Mononuclear cell (primary cell): Measurements from ENCODE around the gene PIK3C2B. TPM values are rescaled to one million over a fixed set of nuclear protein-coding genes. Genes with fewer than 3 reads are reported as not detected.

Source experiments
- H3K27me3 ChIP-seq: 2 replicates; pipeline ENCODE4 v1.6.0; 2011; ENCODE audit warnings: low read length, control low read depth; ENCODE audit not compliant: insufficient read depth
- H3K4me1 ChIP-seq: 2 replicates; pipeline ENCODE4 v1.5.1; 2011; ENCODE audit warnings: mild to moderate bottlenecking, low read length, control low read depth; ENCODE audit not compliant: insufficient read depth
- H3K4me3 ChIP-seq: 2 replicates; pipeline ENCODE4 v1.5.1; 2011; ENCODE audit warnings: mild to moderate bottlenecking, low read length, moderate library complexity
- H3K9me3 ChIP-seq: 2 replicates; pipeline ENCODE4 v1.5.1; 2011; ENCODE audit warnings: low read depth, mild to moderate bottlenecking, control low read depth, low read length
- total RNA-seq: library from RNA; depleted of rRNA; stranded (reverse); fragments of >200 nt; gene quantifications from one replicate; pipeline ENCODE4 v1.2.3, GENCODE V29; 2012

The PIK3C2B gene
- total RNA-seq, 1 donor: 18.1 TPM

GRCh38 chr1:204514828-204515227 is 20.2 kb upstream of the PIK3C2B start:
- Histone ChIP-seq H3K4me1 (peaks cover 79% of the 10 kb centered on the region), H3K9me3 (no peaks in the 10 kb centered on the region), H3K27me3 (no peaks in the 10 kb centered on the region), H3K4me3 (no peak overlapping the region)

- Histone ChIP-seq H3K27me3 (no peaks in the 10 kb centered on the region), H3K4me3 (peak overlapping the region; percentile 29), H3K4me1 (peaks cover 69% of the 10 kb centered on the region)
Measured at GRCh38 chr1:204513117-204513716, 18.6 kb upstream of the PIK3C2B start.

GRCh38 chr1:204511366-204511765 is 16.8 kb upstream of the PIK3C2B start:
- Histone ChIP-seq H3K27me3 (no peaks in the 10 kb centered on the region), H3K9me3 (no peaks in the 10 kb centered on the region), H3K4me3 (no peak overlapping the region), H3K4me1 (peaks cover 67% of the 10 kb centered on the region)

More at GRCh38 chr1:204513117-204513716, 18.6 kb upstream of the PIK3C2B start:
- no peaks in the 10 kb centered on the region for H3K9me3 ChIP-seq

GRCh38 chr1:204509186-204509635 is 14.6 kb upstream of the PIK3C2B start:
- H3K4me3 ChIP-seq: no peak overlapping the region
- no peaks in the 10 kb centered on the region for H3K27me3 ChIP-seq
- H3K9me3 ChIP-seq: no peaks in the 10 kb centered on the region
- H3K4me1 ChIP-seq: peaks cover 62% of the 10 kb centered on the region

GRCh38 chr1:204507317-204508105 is 12.9 kb upstream of the PIK3C2B start:
- Histone ChIP-seq H3K4me1 (peaks cover 50% of the 10 kb centered on the region), H3K9me3 (no peaks in the 10 kb centered on the region), H3K4me3 (peak overlapping the region; percentile 47), H3K27me3 (no peaks in the 10 kb centered on the region)

GRCh38 chr1:204506969-204507316 is 12.3 kb upstream of the PIK3C2B start:
- H3K9me3 ChIP-seq: no peaks in the 10 kb centered on the region
- peak overlapping the region; percentile 47 for H3K4me3 ChIP-seq
- H3K27me3 ChIP-seq: no peaks in the 10 kb centered on the region
- peaks cover 45% of the 10 kb centered on the region for H3K4me1 ChIP-seq

GRCh38 chr1:204506201-204506968 is 11.8 kb upstream of the PIK3C2B start:
- H3K4me3 ChIP-seq: peak overlapping the region; percentile 47
- peaks cover 39% of the 10 kb centered on the region for H3K4me1 ChIP-seq
- no peaks in the 10 kb centered on the region for H3K27me3 ChIP-seq
- no peaks in the 10 kb centered on the region for H3K9me3 ChIP-seq

GRCh38 chr1:204505674-204506200 is 11.1 kb upstream of the PIK3C2B start:
- Histone ChIP-seq H3K27me3 (no peaks in the 10 kb centered on the region), H3K4me1 (peaks cover 36% of the 10 kb centered on the region), H3K4me3 (peak overlapping the region; percentile 47), H3K9me3 (no peaks in the 10 kb centered on the region)

- H3K27me3 ChIP-seq: no peaks in the 10 kb centered on the region
- peaks cover 40% of the 10 kb centered on the region for H3K4me1 ChIP-seq
- H3K9me3 ChIP-seq: no peaks in the 10 kb centered on the region
- H3K4me3 ChIP-seq: no peak overlapping the region
Measured at GRCh38 chr1:204503913-204504519, 9.4 kb upstream of the PIK3C2B start.

GRCh38 chr1:204503122-204503912 is 8.7 kb upstream of the PIK3C2B start:
- Histone ChIP-seq H3K4me1 (peaks cover 44% of the 10 kb centered on the region), H3K27me3 (no peaks in the 10 kb centered on the region), H3K9me3 (no peaks in the 10 kb centered on the region), H3K4me3 (no peak overlapping the region)

GRCh38 chr1:204502241-204502640 is 7.6 kb upstream of the PIK3C2B start:
- Histone ChIP-seq H3K4me1 (peaks cover 34% of the 10 kb centered on the region), H3K4me3 (no peak overlapping the region), H3K27me3 (no peaks in the 10 kb centered on the region), H3K9me3 (no peaks in the 10 kb centered on the region)

- Histone ChIP-seq H3K9me3 (no peaks in the 10 kb centered on the region), H3K4me1 (peaks cover 28% of the 10 kb centered on the region), H3K27me3 (no peaks in the 10 kb centered on the region), H3K4me3 (no peak overlapping the region)
Measured at GRCh38 chr1:204499511-204500468, 5.2 kb upstream of the PIK3C2B start.

- H3K4me3 ChIP-seq: no peak overlapping the region
- no peaks in the 10 kb centered on the region for H3K9me3 ChIP-seq
- no peaks in the 10 kb centered on the region for H3K27me3 ChIP-seq
- peaks cover 31% of the 10 kb centered on the region for H3K4me1 ChIP-seq
Measured at GRCh38 chr1:204498981-204499380, 4.4 kb upstream of the PIK3C2B start.
